DND-41 (cell line): ENCODE data around the gene TMEM250.

Experiments used
- ATAC-seq: fragments of 200-7000 bp; cut with Tn5 transposase; 3 replicates; pipeline ENCODE4 v1.9.1; 2021; ENCODE audit warnings: low read depth; ENCODE audit not compliant: insufficient read depth
- DNase-seq: peaks from one replicate; pipeline ENCODE4 v3.0.0-alpha.2; 2020
- H2AFZ ChIP-seq: 2 replicates; pipeline ENCODE4 v1.6.0; 2012; ENCODE audit warnings: low read depth, low read length
- H3K27ac ChIP-seq: 2 replicates; pipeline ENCODE4 v1.5.1; 2012; ENCODE audit warnings: low read length, inconsistent platforms
- H3K27me3 ChIP-seq: fragments of 200-600 bp; sonication (generic); 2 replicates; pipeline ENCODE4 v1.6.0; 2012; ENCODE audit warnings: low read length, mild to moderate bottlenecking, inconsistent platforms; ENCODE audit not compliant: insufficient read depth, poor library complexity
- H3K36me3 ChIP-seq: 2 replicates; pipeline ENCODE4 v1.5.1; 2012; ENCODE audit warnings: low read length, inconsistent platforms; ENCODE audit not compliant: insufficient read depth
- H3K4me1 ChIP-seq: 2 replicates; pipeline ENCODE4 v1.5.1; 2012; ENCODE audit warnings: mild to moderate bottlenecking, low read length; ENCODE audit not compliant: insufficient read depth
- H3K4me2 ChIP-seq: 2 replicates; pipeline ENCODE4 v1.6.0; 2012; ENCODE audit warnings: mild to moderate bottlenecking, moderate library complexity, low read length, inconsistent platforms; ENCODE audit not compliant: insufficient read depth
- H3K4me3 ChIP-seq, 2 experiments: fragments of 200-600 bp in 1 of 2; shearing (Covaris generic) in 1 of 2; 2 replicates each; pipeline ENCODE4 v1.5.1; 2012 to 2016; ENCODE audit warnings: inconsistent platforms in 2 of 2, low read length in 2 of 2, mild to moderate bottlenecking in 2 of 2, low read depth in 1 of 2, moderate library complexity in 1 of 2
- H3K79me2 ChIP-seq: 2 replicates; pipeline ENCODE4 v1.6.0; 2012; ENCODE audit warnings: low read length, inconsistent platforms; ENCODE audit not compliant: insufficient read depth
- H3K9ac ChIP-seq: 2 replicates; pipeline ENCODE4 v1.6.0; 2012; ENCODE audit warnings: low read depth, mild to moderate bottlenecking, inconsistent platforms, low read length, moderate library complexity
- H3K9me3 ChIP-seq: 2 replicates; pipeline ENCODE4 v1.5.1; 2012; ENCODE audit warnings: low read length, moderate library complexity, mild to moderate bottlenecking, inconsistent platforms; ENCODE audit not compliant: insufficient read depth, severe bottlenecking
- H4K20me1 ChIP-seq: 2 replicates; pipeline ENCODE4 v1.6.0; 2012; ENCODE audit warnings: low read length; ENCODE audit not compliant: insufficient read depth
- CTCF ChIP-seq: IDR thresholded peaks from 2 replicates; pipeline ENCODE4 v1.5.1; 2012; ENCODE audit warnings: borderline replicate concordance, low read length, moderate library complexity, mild to moderate bottlenecking; ENCODE audit not compliant: poor library complexity, severe bottlenecking; ENCODE audit errors: extremely low read depth
- EZH2 ChIP-seq: IDR thresholded peaks from 3 replicates; pipeline ENCODE4 v1.6.1; 2012; ENCODE audit warnings: borderline replicate concordance, low read depth, mild to moderate bottlenecking, moderate library complexity, low read length, inconsistent platforms; ENCODE audit not compliant: severe bottlenecking

TMEM250 gene

GRCh38 chr9:136115206-136115605 is 3.5 kb downstream of the TMEM250 start:
- ATAC-seq (no peak), DNase-seq (no peak)
- Histone ChIP-seq H3K79me2 (peaks cover 34% of the 10 kb centered on the region), H2AFZ (no peak overlapping the region), H3K27me3 (no peaks in the 10 kb centered on the region), H3K36me3 (peaks cover 34% of the 10 kb centered on the region), H3K4me1 (peaks cover 28% of the 10 kb centered on the region), H3K4me3 (no peak overlapping the region), H3K4me2 (no peak overlapping the region), H4K20me1 (peaks cover 27% of the 10 kb centered on the region), H3K27ac (no peak overlapping the region), H3K9ac (no peak overlapping the region), H3K9me3 (no peaks in the 10 kb centered on the region)
- TF ChIP-seq EZH2: no peak
- TF ChIP-seq CTCF: no peak

- Histone ChIP-seq H3K4me3 (no peak overlapping the region), H3K4me2 (no peak overlapping the region), H3K36me3 (peaks cover 34% of the 10 kb centered on the region), H4K20me1 (peaks cover 27% of the 10 kb centered on the region), H2AFZ (no peak overlapping the region), H3K9me3 (no peaks in the 10 kb centered on the region), H3K79me2 (peaks cover 30% of the 10 kb centered on the region), H3K9ac (no peak overlapping the region), H3K4me1 (peaks cover 28% of the 10 kb centered on the region), H3K27ac (no peak overlapping the region), H3K27me3 (no peaks in the 10 kb centered on the region)
- ATAC-seq (no peak), DNase-seq (no peak)
- TF ChIP-seq CTCF (no peak), EZH2 (no peak)
These were observed 4.1 kb downstream of the TMEM250 start for GRCh38 chr9:136114610-136115009.

- no peak overlapping the region for H3K9ac ChIP-seq
- peaks cover 33% of the 10 kb centered on the region for H3K36me3 ChIP-seq
- H3K4me2 ChIP-seq: no peak overlapping the region
These were observed 6.1 kb downstream of the TMEM250 start for GRCh38 chr9:136112541-136112940.

More at GRCh38 chr9:136112541-136112940, 6.1 kb downstream of the TMEM250 start:
- ATAC-seq (no peak), DNase-seq (no peak)
- TF ChIP-seq CTCF (no peak), EZH2 (no peak)
- Histone ChIP-seq H3K27me3 (no peaks in the 10 kb centered on the region), H3K9me3 (no peaks in the 10 kb centered on the region), H4K20me1 (peaks cover 25% of the 10 kb centered on the region), H2AFZ (no peak overlapping the region), H3K4me1 (peaks cover 33% of the 10 kb centered on the region), H3K79me2 (peaks cover 15% of the 10 kb centered on the region), H3K27ac (no peak overlapping the region; the same call in 1 of the 2 replicates), H3K4me3 (no peak overlapping the region)
